Measurements from ENCODE around the gene SLC48A1. TPM values are rescaled to one million over a fixed set of nuclear protein-coding genes. Genes with fewer than 3 reads are reported as not detected.

The SLC48A1 gene
- total and polyA plus RNA-seq, 10 of the 15 experiments (the other 5 are each of a cell fraction or from before 2014, with no cell fraction given), result 1.1 to 4.9 (median 1.9) TPM

DNA sequence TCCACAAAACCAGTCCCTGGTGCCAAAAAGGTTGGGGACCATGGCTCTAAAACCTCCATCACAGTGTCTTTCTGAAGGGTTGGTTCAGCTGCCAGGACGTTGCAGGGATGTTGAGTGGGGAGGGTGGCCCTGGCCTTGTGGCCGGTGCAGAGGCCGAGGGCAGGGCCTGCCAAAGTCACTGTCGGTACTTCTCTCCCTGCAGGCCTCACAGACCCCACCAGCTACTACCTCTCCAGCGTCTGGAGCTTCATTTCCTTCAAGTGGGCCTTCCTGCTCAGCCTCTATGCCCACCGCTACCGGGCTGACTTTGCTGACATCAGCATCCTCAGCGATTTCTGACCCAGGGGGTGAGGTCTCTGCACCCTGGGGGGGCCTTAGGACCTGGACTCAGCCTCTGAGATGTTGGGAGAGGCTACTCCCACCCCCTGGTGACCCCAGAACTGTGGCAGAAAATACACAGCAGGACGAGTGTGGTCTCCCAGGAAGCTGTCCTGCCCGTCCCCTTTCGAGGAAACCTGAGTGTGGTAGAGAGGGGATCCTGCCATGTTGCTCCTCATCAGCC is 7.0 kb downstream of the SLC48A1 start:
- Histone ChIP-seq H3K9me3 (replicated peaks; ENCODE audit: control insufficient read depth, insufficient read depth, low read length) (no peaks in the 10 kb centered on the region), H3K4me2 (ENCODE audit: control insufficient read depth, insufficient read depth) (no peak overlapping the region), H3K4me1 (ENCODE audit: control insufficient read depth, insufficient read depth, low read length) (peaks cover 7% of the 10 kb centered on the region; the same call in 1 of the 2 replicates), H3K36me3 (ENCODE audit: control insufficient read depth in 2 of 2, insufficient read depth in 2 of 2, low read length in 1 of 2) (no peaks in the 10 kb centered on the region), H3K79me2 (ENCODE audit: control insufficient read depth, insufficient read depth, low read length) (no peaks in the 10 kb centered on the region), H2AFZ (ENCODE audit: control insufficient read depth, low read depth, low read length) (no peak overlapping the region), H3K27me3 (replicated peaks in 1 of 2; ENCODE audit: control insufficient read depth in 2 of 2, insufficient read depth in 2 of 2, low read length in 1 of 2) (no peaks in the 10 kb centered on the region), H3K27ac (ENCODE audit: control insufficient read depth, insufficient read depth) (no peak overlapping the region), H3K9ac (ENCODE audit: control insufficient read depth, insufficient read depth, low read length) (no peak overlapping the region), H4K20me1 (ENCODE audit: control insufficient read depth, insufficient read depth) (no peaks in the 10 kb centered on the region), H3K4me3 (no peak overlapping the region)
- BruUV-seq (replicated peaks), result no TSS peak
- TF ChIP-seq POLR2A (IDR thresholded peaks at IDR 0.05; ENCODE audit: low read depth, low read length) (0 out of 2 replicates have a peak, but pooled peaks have one; percentile 29), RELA (IDR thresholded peaks at IDR 0.05; ENCODE audit: borderline replicate concordance, partially characterized antibody) (no peak)
- DNase-seq (ENCODE audit: low read depth, low spot score), result no peak
- WGBS (ENCODE audit: insufficient coverage, insufficient replicate concordance, low lambda C conversion rate, missing lambda C conversion rate), result 62% methylated on average over 11 of the region's 11 CpGs
- ChIA-PET POLR2A (interaction anchor here (0.7 kb wide), 2 partner anchors 33 to 59 kb away, joined by 3 to 5 read pairs; no protein-coding TSS in a partner anchor), CTCF (interaction anchor here (0.6 to 19.3 kb wide), 13 partner anchors 12 to 1122 kb away, joined by 3 to 814 read pairs (median 7); partner anchors contain the start of gene RAPGEF3), SMC1A (ENCODE audit: uncharacterized antibody, unreplicated experiment) (interaction anchor here (0.8 to 11.3 kb wide), 6 partner anchors 13 to 383 kb away, joined by 3 to 139 read pairs (median 4); no protein-coding TSS in a partner anchor), RAD21 (ENCODE audit: unreplicated experiment) (interaction anchor here (1.0 to 9.0 kb wide), 9 partner anchors 10 to 128 kb away, joined by 3 to 120 read pairs (median 9); no protein-coding TSS in a partner anchor)
- intact Hi-C loops (cut with micrococcal nuclease; ENCODE audit: unreplicated experiment), result loop anchor here (1.0 to 10.0 kb wide), 5 partner anchors 38 to 745 kb away; no protein-coding TSS in a partner anchor
- in situ Hi-C loops (cut with MboI), result loop anchor here (5.0 kb wide), 2 partner anchors 68 to 128 kb away; no protein-coding TSS in a partner anchor
- ATAC-seq, result no peak
- FAIRE-seq, result no peak

DNA sequence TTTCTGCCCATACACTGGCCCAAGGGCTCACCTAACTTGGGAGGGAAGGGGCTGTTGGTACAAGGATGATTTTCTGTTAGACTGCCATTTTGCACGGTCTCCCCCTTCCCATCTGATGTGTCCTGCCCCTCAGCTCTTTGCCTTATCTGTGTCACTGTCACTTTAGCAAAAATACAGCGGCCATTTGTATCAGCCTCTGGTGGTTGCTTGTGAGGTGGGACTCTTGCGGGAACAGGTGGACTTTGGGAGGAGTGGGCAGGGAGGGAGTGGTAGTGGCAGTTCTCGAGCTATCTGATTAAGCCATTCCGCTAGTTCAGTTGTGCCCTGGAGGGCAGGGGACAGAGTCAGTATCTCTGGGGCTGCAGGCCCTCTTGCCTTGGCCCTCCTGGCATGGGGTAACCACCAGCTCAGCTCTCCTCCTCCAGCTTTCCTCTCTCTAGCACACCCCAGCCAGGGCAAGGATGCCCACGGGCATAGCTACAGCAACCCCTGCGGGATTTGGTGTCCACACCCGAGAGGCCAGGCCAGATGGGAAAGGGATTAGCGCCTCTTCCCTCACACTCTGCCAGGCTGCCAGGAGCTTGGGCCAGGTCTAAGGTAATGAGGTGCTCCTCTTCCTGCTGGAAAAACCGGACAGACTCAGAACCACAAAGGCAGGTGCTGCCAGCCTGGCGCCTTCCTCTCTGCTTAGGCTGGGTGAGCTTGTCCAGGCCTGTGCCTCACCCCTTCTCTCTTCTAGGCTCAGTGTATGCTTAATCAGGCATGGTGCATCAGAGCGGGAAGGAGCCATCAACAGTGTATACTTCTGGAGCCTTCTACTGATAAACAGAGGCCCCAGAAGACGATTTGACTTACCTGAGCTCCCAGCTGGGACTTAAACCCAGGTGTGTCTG is 8.7 kb downstream of the SLC48A1 start:
- no peak overlapping the region for H3K27ac ChIP-seq (ENCODE audit: control insufficient read depth, insufficient read depth)
- H3K27me3 ChIP-seq (replicated peaks in 1 of 2; ENCODE audit: control insufficient read depth in 2 of 2, insufficient read depth in 2 of 2, low read length in 1 of 2), result no peaks in the 10 kb centered on the region
- H3K4me3 ChIP-seq, result no peak overlapping the region
- BruUV-seq (replicated peaks), result no TSS peak
- no peak overlapping the region for H3K9ac ChIP-seq (ENCODE audit: control insufficient read depth, insufficient read depth, low read length)
- ChIA-PET SMC1A (ENCODE audit: uncharacterized antibody, unreplicated experiment) (interaction anchor here (0.6 to 11.3 kb wide), 5 partner anchors 39 to 130 kb away, joined by 3 to 139 read pairs (median 3); no protein-coding TSS in a partner anchor), CTCF (interaction anchor here (0.8 to 19.3 kb wide), 5 partner anchors 14 to 130 kb away, joined by 5 to 814 read pairs (median 114); no protein-coding TSS in a partner anchor), POLR2A (no interaction called here), RAD21 (ENCODE audit: unreplicated experiment) (interaction anchor here (0.9 to 9.0 kb wide), 6 partner anchors 15 to 67 kb away, joined by 3 to 120 read pairs (median 16); no protein-coding TSS in a partner anchor)
- TF ChIP-seq, protein P1, sequence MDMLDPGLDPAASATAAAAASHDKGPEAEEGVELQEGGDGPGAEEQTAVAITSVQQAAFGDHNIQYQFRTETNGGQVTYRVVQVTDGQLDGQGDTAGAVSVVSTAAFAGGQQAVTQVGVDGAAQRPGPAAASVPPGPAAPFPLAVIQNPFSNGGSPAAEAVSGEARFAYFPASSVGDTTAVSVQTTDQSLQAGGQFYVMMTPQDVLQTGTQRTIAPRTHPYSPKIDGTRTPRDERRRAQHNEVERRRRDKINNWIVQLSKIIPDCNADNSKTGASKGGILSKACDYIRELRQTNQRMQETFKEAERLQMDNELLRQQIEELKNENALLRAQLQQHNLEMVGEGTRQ (IDR thresholded peaks at IDR 0.05; ENCODE audit: borderline replicate concordance, low read depth, low read length), result no peak
- TF ChIP-seq SRF (IDR thresholded peaks at IDR 0.05; ENCODE audit: low read depth in 2 of 2, low read length in 2 of 2) (no peak), POLR2A (IDR thresholded peaks at IDR 0.05; ENCODE audit: low read depth, low read length) (no peak), IKZF2 (IDR thresholded peaks at IDR 0.05) (no peak), BACH1 (IDR thresholded peaks at IDR 0.05; ENCODE audit: borderline replicate concordance) (no peak), SP1 (IDR thresholded peaks at IDR 0.05; ENCODE audit: low read depth, low read length) (no peak)
- TF ChIP-seq, protein P2, sequence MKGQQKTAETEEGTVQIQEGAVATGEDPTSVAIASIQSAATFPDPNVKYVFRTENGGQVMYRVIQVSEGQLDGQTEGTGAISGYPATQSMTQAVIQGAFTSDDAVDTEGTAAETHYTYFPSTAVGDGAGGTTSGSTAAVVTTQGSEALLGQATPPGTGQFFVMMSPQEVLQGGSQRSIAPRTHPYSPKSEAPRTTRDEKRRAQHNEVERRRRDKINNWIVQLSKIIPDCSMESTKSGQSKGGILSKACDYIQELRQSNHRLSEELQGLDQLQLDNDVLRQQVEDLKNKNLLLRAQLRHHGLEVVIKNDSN (IDR thresholded peaks at IDR 0.05; ENCODE audit: borderline replicate concordance, extremely low read length, insufficient read depth, low read depth, low read length), result no peak
- no peaks in the 10 kb centered on the region for H4K20me1 ChIP-seq (ENCODE audit: control insufficient read depth, insufficient read depth)
- DNase-seq (ENCODE audit: low read depth, low spot score) (no peak), FAIRE-seq (no peak), ATAC-seq (no peak)
- intact Hi-C loops (cut with micrococcal nuclease; ENCODE audit: unreplicated experiment), result no loop called here
- no peak overlapping the region for H2AFZ ChIP-seq (ENCODE audit: control insufficient read depth, low read depth, low read length)
- H3K4me1 ChIP-seq (ENCODE audit: control insufficient read depth, insufficient read depth, low read length), result no peaks in the 10 kb centered on the region
- H3K36me3 ChIP-seq (ENCODE audit: control insufficient read depth in 2 of 2, insufficient read depth in 2 of 2, low read length in 1 of 2), result no peaks in the 10 kb centered on the region; a peak in 1 of 4 replicates
- 69% methylated on average over 13 of the region's 13 CpGs for WGBS (ENCODE audit: insufficient coverage, insufficient replicate concordance, low lambda C conversion rate, missing lambda C conversion rate)
- no peak overlapping the region for H3K4me2 ChIP-seq (ENCODE audit: control insufficient read depth, insufficient read depth)
- H3K9me3 ChIP-seq (replicated peaks; ENCODE audit: control insufficient read depth, insufficient read depth, low read length), result no peaks in the 10 kb centered on the region
- in situ Hi-C loops (cut with MboI), result no loop called here
- H3K79me2 ChIP-seq (ENCODE audit: control insufficient read depth, insufficient read depth, low read length), result no peaks in the 10 kb centered on the region
